Measurements from ENCODE around the gene ATRX. TPM values are rescaled to one million over a fixed set of nuclear protein-coding genes. Genes with fewer than 3 reads are reported as not detected.

ATRX gene
- total RNA-seq, 1 experiment from 2014 or later = 64.0 TPM

GRCh38 chrX:77639820-77640219 is 146.2 kb downstream of the ATRX start:
- no TSS peak for BruUV-seq (replicated peaks)
- Histone ChIP-seq H3K27ac (ENCODE audit: low read length) (no peak overlapping the region), H3K36me3 (ENCODE audit: low read depth, low read length) (peaks cover 11% of the 10 kb centered on the region; the same call in 1 of the 2 replicates), H3K9me2 (replicated peaks; ENCODE audit: low read length) (no peaks in the 10 kb centered on the region), H3K4me2 (ENCODE audit: low read length) (no peak overlapping the region), H3F3A (ENCODE audit: low read length, unreplicated experiment) (no peaks in the 10 kb centered on the region), H3K9me3 (ENCODE audit: low read length) (no peaks in the 10 kb centered on the region), H3K4me3 (ENCODE audit: low read length) (no peak overlapping the region), H3K4me1 (ENCODE audit: insufficient read depth, low read length) (no peaks in the 10 kb centered on the region), H3K27me3 (ENCODE audit: low read length) (no peaks in the 10 kb centered on the region), H2AFZ (ENCODE audit: low read length) (no peak overlapping the region), H4K20me1 (ENCODE audit: low read length) (no peaks in the 10 kb centered on the region), H3K79me2 (ENCODE audit: low read length) (no peaks in the 10 kb centered on the region), H3K9ac (ENCODE audit: low read length) (no peak overlapping the region)
- no peak for DNase-seq
- TF ChIP-seq CTCF (conservative IDR thresholded peaks at IDR 0.05; ENCODE audit: low read depth, low read length) (no peak), EZH2 (IDR thresholded peaks at IDR 0.05; ENCODE audit: low read length, unreplicated experiment) (no peak), EZH2phosphoT487 (IDR thresholded peaks at IDR 0.05; ENCODE audit: borderline replicate concordance, low read length) (no peak)
- no peak for ATAC-seq
- CTCF ChIA-PET = no interaction called here
- POLR2A ChIA-PET (ENCODE audit: unreplicated experiment) = no interaction called here
- intact Hi-C loops (cut with micrococcal nuclease) = no loop called here

- no peak overlapping the region for H3K4me2 ChIP-seq (ENCODE audit: low read length)
- ChIA-PET CTCF (no interaction called here), POLR2A (ENCODE audit: unreplicated experiment) (no interaction called here)
- ATAC-seq (no peak), DNase-seq (no peak)
- no peaks in the 10 kb centered on the region for H3K4me1 ChIP-seq (ENCODE audit: insufficient read depth, low read length)
- no peaks in the 10 kb centered on the region for H3K79me2 ChIP-seq (ENCODE audit: low read length)
- intact Hi-C loops (cut with micrococcal nuclease) = no loop called here
- no peaks in the 10 kb centered on the region for H3K27me3 ChIP-seq (ENCODE audit: low read length)
- no TSS peak for BruUV-seq (replicated peaks)
- H3K9me2 ChIP-seq (replicated peaks; ENCODE audit: low read length) = no peaks in the 10 kb centered on the region
- H3F3A ChIP-seq (ENCODE audit: low read length, unreplicated experiment) = no peaks in the 10 kb centered on the region
- no peaks in the 10 kb centered on the region for H3K9me3 ChIP-seq (ENCODE audit: low read length)
- H3K27ac ChIP-seq (ENCODE audit: low read length) = no peak overlapping the region
- peaks cover 11% of the 10 kb centered on the region; the same call in 1 of the 2 replicates for H3K36me3 ChIP-seq (ENCODE audit: low read depth, low read length)
- H4K20me1 ChIP-seq (ENCODE audit: low read length) = no peaks in the 10 kb centered on the region
- H2AFZ ChIP-seq (ENCODE audit: low read length) = no peak overlapping the region
- no peak for TF ChIP-seq EZH2 (IDR thresholded peaks at IDR 0.05; ENCODE audit: low read length, unreplicated experiment)
- no peak for TF ChIP-seq CTCF (conservative IDR thresholded peaks at IDR 0.05; ENCODE audit: low read depth, low read length)
- no peak for TF ChIP-seq EZH2phosphoT487 (IDR thresholded peaks at IDR 0.05; ENCODE audit: borderline replicate concordance, low read length)
- no peak overlapping the region for H3K4me3 ChIP-seq (ENCODE audit: low read length)
- H3K9ac ChIP-seq (ENCODE audit: low read length) = no peak overlapping the region
Observed at GRCh38 chrX:77638397-77638796, 147.6 kb downstream of the ATRX start.

- no TSS peak for BruUV-seq (replicated peaks)
- H3K9ac ChIP-seq (ENCODE audit: low read length) = no peak overlapping the region
- TF ChIP-seq CTCF (conservative IDR thresholded peaks at IDR 0.05; ENCODE audit: low read depth, low read length) = no peak
- TF ChIP-seq EZH2 (IDR thresholded peaks at IDR 0.05; ENCODE audit: low read length, unreplicated experiment) = no peak
- TF ChIP-seq EZH2phosphoT487 (IDR thresholded peaks at IDR 0.05; ENCODE audit: borderline replicate concordance, low read length) = no peak
- DNase-seq = no peak
- no peak overlapping the region for H3K4me2 ChIP-seq (ENCODE audit: low read length)
- no peaks in the 10 kb centered on the region for H3K9me2 ChIP-seq (replicated peaks; ENCODE audit: low read length)
- ChIA-PET CTCF (no interaction called here), POLR2A (ENCODE audit: unreplicated experiment) (no interaction called here)
- H3K27me3 ChIP-seq (ENCODE audit: low read length) = no peaks in the 10 kb centered on the region
- no peaks in the 10 kb centered on the region for H3K4me1 ChIP-seq (ENCODE audit: insufficient read depth, low read length)
- no peak for ATAC-seq
- no peak overlapping the region for H3K4me3 ChIP-seq (ENCODE audit: low read length)
- H3K27ac ChIP-seq (ENCODE audit: low read length) = no peak overlapping the region
- intact Hi-C loops (cut with micrococcal nuclease) = no loop called here
- no peaks in the 10 kb centered on the region for H4K20me1 ChIP-seq (ENCODE audit: low read length)
- H3K36me3 ChIP-seq (ENCODE audit: low read depth, low read length) = peaks cover 14% of the 10 kb centered on the region; the same call in 1 of the 2 replicates
- no peaks in the 10 kb centered on the region for H3F3A ChIP-seq (ENCODE audit: low read length, unreplicated experiment)
- H3K79me2 ChIP-seq (ENCODE audit: low read length) = no peaks in the 10 kb centered on the region
- no peak overlapping the region for H2AFZ ChIP-seq (ENCODE audit: low read length)
- no peaks in the 10 kb centered on the region for H3K9me3 ChIP-seq (ENCODE audit: low read length)
Observed at GRCh38 chrX:77635373-77635772, 150.6 kb downstream of the ATRX start.

Measured in PC-3 (cell line).